Measurements from ENCODE around the gene DHFR. TPM values are rescaled to one million over a fixed set of nuclear protein-coding genes. Genes with fewer than 3 reads are reported as not detected.

Gene DHFR
- total RNA-seq, 1 donor from 2014 or later, result 55.1 TPM

DNA sequence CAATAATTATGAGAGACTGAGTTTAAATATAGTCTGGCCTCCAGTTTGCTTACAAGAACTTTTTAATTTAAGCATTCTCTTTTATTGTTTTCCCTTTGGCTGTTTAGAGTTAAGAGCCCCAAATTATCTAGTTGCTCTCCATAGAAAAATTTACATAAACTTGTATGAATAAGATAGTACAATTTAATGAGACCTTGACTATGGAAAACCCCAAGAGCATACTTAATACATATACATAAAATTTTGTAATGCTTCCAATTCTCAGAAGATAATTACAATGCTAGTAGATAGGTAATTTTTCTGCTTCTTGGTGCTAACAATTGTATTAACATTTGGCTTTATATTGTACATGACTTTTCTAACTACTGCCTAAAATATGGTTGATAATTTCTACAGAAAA, 20.6 kb downstream of the DHFR start:
- no peaks in the 10 kb centered on the region for H3K27me3 Mint-ChIP-seq
- H3K4me1 Mint-ChIP-seq (ENCODE audit: unreplicated experiment), result no peaks in the 10 kb centered on the region
- H3K9me3 Mint-ChIP-seq, result no peaks in the 10 kb centered on the region
- peaks cover 29% of the 10 kb centered on the region for H3K36me3 Mint-ChIP-seq
- TF ChIP-seq, protein P1, sequence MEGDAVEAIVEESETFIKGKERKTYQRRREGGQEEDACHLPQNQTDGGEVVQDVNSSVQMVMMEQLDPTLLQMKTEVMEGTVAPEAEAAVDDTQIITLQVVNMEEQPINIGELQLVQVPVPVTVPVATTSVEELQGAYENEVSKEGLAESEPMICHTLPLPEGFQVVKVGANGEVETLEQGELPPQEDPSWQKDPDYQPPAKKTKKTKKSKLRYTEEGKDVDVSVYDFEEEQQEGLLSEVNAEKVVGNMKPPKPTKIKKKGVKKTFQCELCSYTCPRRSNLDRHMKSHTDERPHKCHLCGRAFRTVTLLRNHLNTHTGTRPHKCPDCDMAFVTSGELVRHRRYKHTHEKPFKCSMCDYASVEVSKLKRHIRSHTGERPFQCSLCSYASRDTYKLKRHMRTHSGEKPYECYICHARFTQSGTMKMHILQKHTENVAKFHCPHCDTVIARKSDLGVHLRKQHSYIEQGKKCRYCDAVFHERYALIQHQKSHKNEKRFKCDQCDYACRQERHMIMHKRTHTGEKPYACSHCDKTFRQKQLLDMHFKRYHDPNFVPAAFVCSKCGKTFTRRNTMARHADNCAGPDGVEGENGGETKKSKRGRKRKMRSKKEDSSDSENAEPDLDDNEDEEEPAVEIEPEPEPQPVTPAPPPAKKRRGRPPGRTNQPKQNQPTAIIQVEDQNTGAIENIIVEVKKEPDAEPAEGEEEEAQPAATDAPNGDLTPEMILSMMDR (conservative IDR thresholded peaks at IDR 0.05), result no peak
- H3K4me3 Mint-ChIP-seq, result no peak overlapping the region
- DNase-seq (ENCODE audit: extremely low spot score, unreplicated experiment), result no peak
- no peak overlapping the region for H3K27ac Mint-ChIP-seq

DNA sequence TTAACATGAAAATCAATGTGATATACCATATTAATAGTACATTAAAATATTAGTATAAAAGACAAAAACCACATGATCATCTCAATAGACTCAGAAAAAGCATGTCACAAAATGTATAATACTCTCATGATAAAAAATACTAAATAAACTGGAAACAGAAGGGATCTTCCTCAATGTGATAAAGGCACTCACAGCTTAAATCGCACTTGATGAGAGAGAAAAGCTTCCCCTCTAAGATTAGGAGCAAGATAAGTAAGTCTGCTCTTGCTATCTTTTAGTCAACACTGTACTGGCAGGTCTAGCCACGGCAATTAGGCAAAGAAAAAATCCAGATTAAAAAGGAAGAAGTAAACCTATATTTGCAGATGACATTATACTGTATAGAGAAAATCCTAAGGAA, 22.1 kb downstream of the DHFR start:
- TF ChIP-seq, protein P1 (conservative IDR thresholded peaks at IDR 0.05), result no peak
- Mint-ChIP-seq H3K27me3 (no peaks in the 10 kb centered on the region), H3K4me3 (no peak overlapping the region), H3K36me3 (peaks cover 20% of the 10 kb centered on the region), H3K4me1 (ENCODE audit: unreplicated experiment) (no peaks in the 10 kb centered on the region), H3K9me3 (no peaks in the 10 kb centered on the region), H3K27ac (no peak overlapping the region)
- no peak for DNase-seq (ENCODE audit: extremely low spot score, unreplicated experiment)

DNA sequence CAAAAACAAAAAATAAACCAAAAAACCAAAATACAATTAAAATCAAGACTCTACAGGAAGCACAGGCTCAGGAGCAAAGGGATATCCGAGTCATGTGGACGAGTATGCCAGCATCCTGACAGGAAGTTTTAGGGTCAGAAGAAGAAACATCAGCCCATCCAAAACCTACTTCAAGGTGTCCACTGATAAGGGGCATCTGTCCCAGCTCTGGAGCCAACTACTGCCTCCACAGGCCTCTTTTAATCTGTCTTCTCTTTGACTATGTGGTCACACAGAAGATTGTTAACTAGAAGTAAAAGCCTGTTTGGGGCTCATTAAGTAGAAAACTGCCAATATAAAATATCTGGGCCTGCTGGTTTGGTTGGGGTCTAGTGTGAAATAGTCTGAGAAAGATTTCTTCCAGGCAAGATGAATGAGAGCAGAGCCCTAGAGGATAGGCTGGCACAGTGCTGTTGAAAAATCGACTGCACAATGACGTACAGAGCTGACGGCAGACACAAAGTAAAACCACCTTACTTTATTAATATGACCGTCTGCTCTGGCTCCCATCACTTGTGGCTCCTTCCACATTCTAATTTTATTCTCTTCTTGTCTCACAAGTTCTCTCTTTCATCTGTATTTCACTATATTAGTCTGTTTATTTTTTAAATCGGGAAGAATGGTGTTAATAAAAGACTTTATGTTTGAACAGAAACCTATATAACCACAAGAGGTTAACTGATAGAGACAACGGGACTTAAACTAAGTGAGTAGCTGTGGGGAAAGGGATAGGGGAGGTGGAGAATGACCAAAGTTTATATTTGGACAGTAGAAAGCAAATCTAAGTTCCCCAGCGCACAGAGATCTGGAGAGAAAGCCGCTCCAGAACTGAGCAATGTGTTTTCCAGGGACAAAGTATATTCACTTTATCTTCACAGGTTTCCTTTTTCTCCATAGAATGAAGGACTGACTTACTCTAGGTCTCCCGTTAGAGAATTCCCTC, 23.2 kb downstream of the DHFR start:
- DNase-seq (ENCODE audit: extremely low spot score, unreplicated experiment), result no peak
- H3K36me3 Mint-ChIP-seq, result peaks cover 16% of the 10 kb centered on the region
- no peak overlapping the region for H3K27ac Mint-ChIP-seq
- no peak overlapping the region for H3K4me3 Mint-ChIP-seq
- H3K4me1 Mint-ChIP-seq (ENCODE audit: unreplicated experiment), result no peaks in the 10 kb centered on the region
- no peaks in the 10 kb centered on the region for H3K9me3 Mint-ChIP-seq
- H3K27me3 Mint-ChIP-seq, result no peaks in the 10 kb centered on the region
- TF ChIP-seq, protein P1 (conservative IDR thresholded peaks at IDR 0.05), result no peak

DNA sequence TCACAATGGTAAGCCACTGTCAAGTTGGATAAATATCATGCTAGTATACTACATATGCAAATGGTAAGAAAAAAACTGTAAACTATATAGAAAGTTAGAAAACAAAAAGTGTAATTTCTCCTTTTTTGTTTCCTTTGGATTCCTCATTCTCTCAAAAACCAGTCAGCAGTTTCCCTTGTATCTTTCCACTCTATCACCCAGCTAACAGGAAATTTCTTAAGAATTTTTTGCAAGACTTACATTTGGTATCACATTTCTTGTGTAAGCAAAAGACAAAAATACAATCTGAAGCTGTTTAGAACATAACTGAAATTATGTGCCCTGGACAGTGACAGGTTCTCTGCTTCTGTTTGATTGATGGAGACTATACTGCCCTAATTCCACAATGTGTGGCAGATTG, 25.5 kb downstream of the DHFR start:
- H3K4me3 Mint-ChIP-seq, result no peak overlapping the region
- peaks cover 16% of the 10 kb centered on the region for H3K36me3 Mint-ChIP-seq
- H3K27me3 Mint-ChIP-seq, result no peaks in the 10 kb centered on the region
- no peaks in the 10 kb centered on the region for H3K9me3 Mint-ChIP-seq
- TF ChIP-seq, protein P1 (conservative IDR thresholded peaks at IDR 0.05), result no peak
- DNase-seq (ENCODE audit: extremely low spot score, unreplicated experiment), result no peak
- H3K27ac Mint-ChIP-seq, result no peak overlapping the region
- H3K4me1 Mint-ChIP-seq (ENCODE audit: unreplicated experiment), result no peaks in the 10 kb centered on the region

DNA sequence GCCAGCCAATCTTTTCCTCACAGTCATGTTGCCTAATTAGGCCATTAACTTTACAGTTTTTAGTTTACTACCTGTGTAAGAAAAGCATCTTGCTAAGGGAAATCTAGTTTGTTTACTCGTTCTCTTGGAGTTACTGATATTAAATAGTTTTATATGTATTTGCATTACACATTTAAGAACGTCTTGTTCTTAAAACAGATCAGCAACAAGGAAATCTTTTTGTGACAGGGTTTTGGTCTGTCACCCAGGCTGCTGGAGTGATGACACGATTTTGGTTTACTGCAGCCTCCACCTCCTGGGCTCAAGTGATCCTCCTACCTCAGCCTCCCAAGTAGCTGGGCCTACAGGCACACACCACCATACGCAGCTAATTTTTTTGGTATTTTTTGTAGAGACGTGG, 29.6 kb downstream of the DHFR start:
- H3K27ac Mint-ChIP-seq, result no peak overlapping the region
- TF ChIP-seq, protein P1 (conservative IDR thresholded peaks at IDR 0.05), result no peak
- H3K4me1 Mint-ChIP-seq (ENCODE audit: unreplicated experiment), result no peaks in the 10 kb centered on the region
- peaks cover 16% of the 10 kb centered on the region for H3K36me3 Mint-ChIP-seq
- DNase-seq (ENCODE audit: extremely low spot score, unreplicated experiment), result no peak
- H3K4me3 Mint-ChIP-seq, result no peak overlapping the region
- H3K9me3 Mint-ChIP-seq, result peaks cover 4% of the 10 kb centered on the region
- no peaks in the 10 kb centered on the region for H3K27me3 Mint-ChIP-seq

Data from type B pancreatic cell (in vitro differentiated cells).